ENCODE measurements around the gene ACOX3.
"Not testable (repeated sequence)": the region's sequence is repeated elsewhere in the genome, so short reads cannot be mapped to it uniquely, and the experiment has no call there.

The ACOX3 gene

DNA sequence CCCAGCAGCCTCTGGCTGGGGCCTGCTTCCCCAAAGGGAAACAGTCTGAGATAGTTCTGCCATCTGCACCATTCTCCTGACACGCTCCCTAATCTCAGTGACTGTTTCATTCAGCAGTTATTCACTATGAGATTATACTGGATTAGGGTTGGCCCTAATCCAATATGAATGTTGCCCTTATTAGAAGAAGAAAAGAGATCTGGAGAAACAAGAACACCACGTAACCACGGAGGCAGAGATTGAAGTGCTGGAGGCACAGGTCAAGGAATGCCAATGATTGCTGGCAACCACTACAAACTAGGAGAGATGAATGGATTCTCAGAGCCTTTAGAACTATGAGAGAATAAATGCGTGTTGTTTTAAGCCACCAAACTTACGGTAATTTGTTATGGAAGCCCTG is 7.4 kb downstream of the ACOX3 start:
- no peak for DNase-seq (ENCODE audit: low read depth in 2 of 2)

DNA sequence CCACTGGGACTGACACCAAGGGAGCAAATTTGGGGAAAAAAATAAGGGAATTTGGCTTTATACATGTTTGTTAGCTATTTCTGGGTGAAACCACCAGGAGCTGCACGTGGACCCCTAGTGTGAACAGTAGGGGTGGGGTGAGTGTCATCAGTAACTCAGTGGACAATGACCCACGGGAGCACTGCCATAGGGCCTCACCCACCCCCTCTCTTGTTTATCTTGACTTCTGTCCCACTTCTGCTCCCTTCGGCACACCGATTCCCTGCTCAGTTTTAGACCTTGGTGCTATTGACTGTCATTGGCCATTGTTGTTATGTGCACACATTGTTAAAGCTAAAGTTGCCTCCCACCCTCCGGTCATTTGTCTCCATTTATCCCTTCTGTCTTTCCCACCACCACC is 9.0 kb downstream of the ACOX3 start:
- DNase-seq (ENCODE audit: low read depth in 2 of 2), result no peak

- peak; percentile 89 to 90 for DNase-seq (ENCODE audit: low read depth in 2 of 2)
Observed at GRCh38 chr4:8428288-8429097, 12.0 kb downstream of the ACOX3 start.

DNA sequence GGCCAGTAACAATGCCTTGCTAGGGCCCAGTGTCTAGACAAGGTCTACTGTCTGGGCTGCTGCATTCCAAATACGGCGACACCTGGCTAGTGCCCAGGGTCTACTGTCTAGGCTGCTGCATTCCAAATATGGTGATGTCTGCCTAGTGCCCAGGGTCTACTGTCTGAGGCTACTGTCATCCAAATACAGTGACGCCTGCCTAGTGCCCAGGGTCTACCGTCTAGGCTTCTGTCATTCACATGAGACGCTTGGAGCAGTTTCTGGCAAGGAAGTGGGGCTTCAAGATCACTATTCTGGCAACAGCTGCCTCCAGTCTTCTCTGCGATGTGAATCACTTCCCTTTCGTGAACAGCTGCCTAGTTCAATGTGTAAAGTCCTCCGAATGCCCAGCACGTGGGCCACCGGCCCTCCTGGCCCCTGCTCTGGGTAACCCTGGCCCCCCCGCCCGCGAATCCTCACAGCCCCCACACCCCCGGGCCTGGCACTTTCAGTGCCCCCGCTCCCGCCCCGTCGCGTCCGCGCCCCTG is 12.7 kb downstream of the ACOX3 start:
- DNase-seq (ENCODE audit: low read depth in 2 of 2), result no peak

- no peak for DNase-seq (ENCODE audit: low read depth in 2 of 2)
Observed at GRCh38 chr4:8427262-8427661, 13.3 kb downstream of the ACOX3 start.

DNA sequence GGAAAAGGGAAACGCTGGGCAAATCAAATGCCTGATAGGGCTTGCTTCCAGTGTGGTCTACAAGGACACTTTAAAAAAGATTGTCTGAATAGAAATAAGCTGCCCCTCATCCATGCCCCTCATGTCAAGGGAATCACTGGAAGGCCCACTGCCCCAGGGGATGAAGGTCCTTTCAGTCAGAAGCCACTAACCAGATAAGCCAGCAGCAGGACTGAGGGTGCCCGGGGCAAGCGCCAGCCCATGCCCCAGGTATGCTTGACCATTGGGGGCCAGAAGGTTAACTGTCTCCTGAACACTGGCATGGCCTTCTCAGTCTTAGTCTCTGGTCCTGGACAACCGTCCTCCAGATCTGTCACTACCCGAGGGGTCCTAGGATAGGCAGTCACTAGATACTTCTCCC is 17.7 kb downstream of the ACOX3 start:
- no peak for DNase-seq (ENCODE audit: low read depth in 2 of 2)

GRCh38 chr4:8422327-8422726 is 18.2 kb downstream of the ACOX3 start:
- no peak for DNase-seq (ENCODE audit: low read depth in 2 of 2)

GRCh38 chr4:8420151-8420550 is 20.4 kb downstream of the ACOX3 start:
- DNase-seq (ENCODE audit: low read depth in 2 of 2), result not testable (repeated sequence)

DNA sequence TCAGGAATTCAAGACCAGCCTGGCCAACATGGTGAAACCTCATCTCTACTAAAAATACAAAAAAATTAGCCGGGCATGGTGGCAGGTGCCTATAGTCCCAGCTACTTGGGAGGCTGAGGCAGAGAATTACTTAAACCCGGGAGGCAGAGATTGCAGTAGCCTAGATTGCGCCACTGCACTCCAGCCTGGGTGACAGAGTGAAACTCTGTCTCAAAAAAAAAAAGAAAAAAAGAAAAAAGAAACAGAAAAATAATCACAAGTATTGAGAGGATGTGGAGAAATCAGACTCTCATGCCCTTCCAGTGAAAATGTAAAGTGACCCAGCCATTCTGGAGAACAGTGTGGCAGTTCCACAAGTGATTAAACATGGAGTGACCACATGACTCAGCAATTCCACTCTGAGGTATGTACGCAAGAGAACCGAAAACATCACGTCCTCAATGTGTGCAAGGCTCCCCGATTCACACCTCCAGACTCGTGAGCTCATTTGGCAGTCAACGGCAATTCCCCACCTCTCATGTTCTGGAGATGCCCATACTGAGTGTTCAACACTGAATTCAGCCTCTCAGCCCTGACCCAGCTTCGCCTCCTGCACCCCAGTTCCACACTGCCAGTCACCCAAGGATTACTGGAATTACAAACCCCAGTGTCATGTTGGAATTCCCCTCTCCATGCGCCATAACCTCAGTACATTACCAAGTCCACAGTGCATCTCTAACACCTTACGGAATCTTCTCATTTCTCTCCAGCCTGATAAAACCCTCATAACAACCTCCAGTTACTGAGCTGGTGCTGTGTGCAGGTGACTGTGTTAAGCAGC is 21.1 kb downstream of the ACOX3 start:
- peak in 1 of 2 donors; percentile 31 for DNase-seq (ENCODE audit: low read depth in 2 of 2)

DNA sequence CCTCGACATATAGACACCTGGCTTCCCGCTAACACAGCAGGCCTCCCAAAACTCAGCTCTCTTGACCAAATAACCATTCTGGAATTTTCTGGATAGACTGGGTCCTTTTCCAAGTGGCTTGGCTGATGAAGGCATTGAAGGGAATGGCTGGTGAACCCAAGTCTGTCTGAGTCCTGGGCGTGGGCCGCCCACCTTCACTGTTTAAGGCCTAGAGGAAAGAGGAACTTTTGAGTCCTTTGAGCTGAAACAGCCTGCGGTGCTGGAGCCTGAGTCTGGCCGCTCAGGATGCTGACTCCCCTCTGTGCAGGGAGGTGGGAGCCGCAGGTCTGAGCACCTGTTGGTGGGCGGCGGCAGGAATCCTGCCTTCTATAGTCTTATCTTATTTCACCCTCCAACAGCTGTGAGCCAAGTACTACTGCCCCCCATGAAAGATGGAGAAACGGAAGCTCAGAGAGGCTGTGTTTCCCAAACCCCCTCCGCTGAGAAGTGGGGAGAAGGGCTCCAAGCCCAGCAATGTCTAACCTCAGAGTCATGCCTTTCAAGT is 23.4 kb downstream of the ACOX3 start:
- no peak for DNase-seq (ENCODE audit: low read depth in 2 of 2)

DNA sequence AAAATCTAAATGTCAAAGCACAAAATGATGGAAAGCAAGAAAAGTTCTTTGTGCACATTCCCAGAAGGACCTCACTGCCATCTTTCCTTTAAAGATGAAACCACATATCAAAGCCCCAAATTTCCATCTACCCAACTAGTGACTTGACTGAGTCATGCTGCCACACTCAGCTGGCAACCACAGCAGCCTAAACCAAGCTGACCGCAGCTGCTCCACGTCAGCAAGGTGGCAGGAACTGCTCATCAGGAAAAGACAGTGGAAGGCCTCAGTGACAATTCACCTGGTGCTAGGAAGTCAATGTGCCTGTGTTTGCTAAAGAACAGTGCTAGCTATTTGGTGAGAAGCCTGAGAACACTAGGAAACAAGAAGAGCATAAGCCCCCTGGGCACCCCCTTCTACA is 26.1 kb downstream of the ACOX3 start:
- DNase-seq (ENCODE audit: low read depth in 2 of 2), result no peak

DNA sequence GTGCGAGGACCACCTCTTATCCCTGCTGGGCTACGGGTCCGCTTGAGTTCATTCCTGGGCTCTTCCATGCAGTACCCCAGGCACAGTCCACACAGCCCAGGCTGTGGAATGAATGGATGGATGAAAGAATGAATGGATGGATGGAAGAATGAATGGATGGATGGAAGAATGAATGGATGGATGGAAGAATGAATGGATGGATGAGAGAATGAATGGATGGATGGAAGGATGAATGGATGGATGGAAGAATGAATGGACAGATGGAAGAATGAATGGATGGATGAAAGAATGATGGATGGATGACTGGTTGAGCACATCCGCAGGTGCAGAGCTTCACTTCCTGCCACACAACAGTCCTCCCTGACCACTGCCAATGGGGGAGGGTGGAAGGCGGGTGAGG is 28.2 kb downstream of the ACOX3 start:
- no peak for DNase-seq (ENCODE audit: low read depth in 2 of 2)

- DNase-seq (ENCODE audit: low read depth in 2 of 2), result no peak
Observed at GRCh38 chr4:8411351-8412180, 29.0 kb downstream of the ACOX3 start.

- no peak for DNase-seq (ENCODE audit: low read depth in 2 of 2)
Observed at GRCh38 chr4:8410641-8411271, 29.8 kb downstream of the ACOX3 start.

- no peak for DNase-seq (ENCODE audit: low read depth in 2 of 2)
Observed at GRCh38 chr4:8410066-8410625, 30.4 kb downstream of the ACOX3 start.

DNA sequence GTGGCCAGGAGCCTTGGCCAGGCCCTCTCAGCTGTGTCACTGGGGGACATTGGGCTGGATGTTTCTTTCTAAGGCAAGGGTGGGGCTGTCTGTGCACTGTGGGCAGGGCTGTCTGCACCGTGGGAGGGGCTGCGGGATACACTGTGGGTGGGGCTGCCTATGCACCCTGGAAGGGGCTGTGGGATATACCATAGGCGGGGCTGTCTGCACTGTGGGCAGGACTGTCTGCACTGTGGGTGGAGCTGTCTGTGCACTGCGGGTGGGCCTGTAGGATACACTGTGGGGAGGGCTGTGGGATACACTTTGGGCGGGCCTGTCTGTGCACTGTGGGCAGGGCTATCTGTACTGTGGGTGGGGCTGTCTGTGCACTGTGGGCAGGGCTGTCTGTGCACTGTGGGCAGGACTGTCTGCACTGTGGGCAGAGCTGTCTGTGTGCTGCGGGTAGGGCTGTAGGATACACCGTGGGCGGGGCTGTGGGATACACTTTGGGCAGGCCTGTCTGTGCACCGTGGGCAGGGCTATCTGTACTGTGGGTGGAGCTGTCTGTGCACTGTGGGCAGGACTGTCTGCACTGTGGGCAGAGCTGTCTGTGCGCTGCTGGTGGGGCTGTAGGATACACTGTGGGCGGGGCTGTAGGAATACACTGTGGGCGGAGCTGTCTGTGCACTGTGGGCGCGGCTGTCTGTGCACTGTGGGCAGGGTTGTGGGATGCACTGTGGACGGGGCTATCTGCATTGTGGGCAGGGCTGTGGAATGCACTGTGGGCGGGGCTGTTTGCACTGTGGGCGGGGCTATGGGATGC is 31.1 kb downstream of the ACOX3 start:
- no peak for DNase-seq (ENCODE audit: low read depth in 2 of 2)

DNA sequence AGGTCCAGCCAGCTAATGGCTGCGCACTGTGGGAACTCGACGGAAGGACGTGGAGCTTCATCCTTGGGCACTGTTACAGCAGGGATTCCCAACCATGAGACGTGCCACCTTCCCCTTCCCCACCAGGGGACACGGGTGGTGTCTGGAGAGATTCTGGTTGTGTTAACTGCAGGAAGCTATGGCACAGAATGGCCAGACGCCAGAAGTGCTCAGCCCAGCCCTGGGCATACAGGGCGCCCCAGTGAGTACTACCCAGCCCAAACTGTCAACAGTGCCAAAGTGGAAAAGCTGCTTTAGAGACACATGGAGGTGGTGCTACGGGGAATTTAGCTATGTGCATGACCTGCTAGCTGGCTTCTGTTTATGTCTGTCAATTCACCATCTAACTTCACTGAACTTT is 32.8 kb downstream of the ACOX3 start:
- DNase-seq (ENCODE audit: low read depth in 2 of 2), result no peak

- no peak for DNase-seq (ENCODE audit: low read depth in 2 of 2)
Observed at GRCh38 chr4:8407316-8407715, 33.2 kb downstream of the ACOX3 start.

GRCh38 chr4:8406887-8407286 is 33.6 kb downstream of the ACOX3 start:
- DNase-seq (ENCODE audit: low read depth in 2 of 2), result not testable (repeated sequence)

- no peak for DNase-seq (ENCODE audit: low read depth in 2 of 2)
Observed at GRCh38 chr4:8405516-8405875, 35.0 kb downstream of the ACOX3 start.
